AG20443 (cell line): ENCODE measurements around the gene NUP58.

Experiments
- DNase-seq: peaks from one replicate; pipeline ENCODE4 v3.0.0; 2012; ENCODE audit warnings: low spot score, mixed read lengths

The NUP58 gene, protein sequence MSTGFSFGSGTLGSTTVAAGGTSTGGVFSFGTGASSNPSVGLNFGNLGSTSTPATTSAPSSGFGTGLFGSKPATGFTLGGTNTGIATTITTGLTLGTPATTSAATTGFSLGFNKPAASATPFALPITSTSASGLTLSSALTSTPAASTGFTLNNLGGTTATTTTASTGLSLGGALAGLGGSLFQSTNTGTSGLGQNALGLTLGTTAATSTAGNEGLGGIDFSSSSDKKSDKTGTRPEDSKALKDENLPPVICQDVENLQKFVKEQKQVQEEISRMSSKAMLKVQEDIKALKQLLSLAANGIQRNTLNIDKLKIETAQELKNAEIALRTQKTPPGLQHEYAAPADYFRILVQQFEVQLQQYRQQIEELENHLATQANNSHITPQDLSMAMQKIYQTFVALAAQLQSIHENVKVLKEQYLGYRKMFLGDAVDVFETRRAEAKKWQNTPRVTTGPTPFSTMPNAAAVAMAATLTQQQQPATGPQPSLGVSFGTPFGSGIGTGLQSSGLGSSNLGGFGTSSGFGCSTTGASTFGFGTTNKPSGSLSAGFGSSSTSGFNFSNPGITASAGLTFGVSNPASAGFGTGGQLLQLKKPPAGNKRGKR

DNA sequence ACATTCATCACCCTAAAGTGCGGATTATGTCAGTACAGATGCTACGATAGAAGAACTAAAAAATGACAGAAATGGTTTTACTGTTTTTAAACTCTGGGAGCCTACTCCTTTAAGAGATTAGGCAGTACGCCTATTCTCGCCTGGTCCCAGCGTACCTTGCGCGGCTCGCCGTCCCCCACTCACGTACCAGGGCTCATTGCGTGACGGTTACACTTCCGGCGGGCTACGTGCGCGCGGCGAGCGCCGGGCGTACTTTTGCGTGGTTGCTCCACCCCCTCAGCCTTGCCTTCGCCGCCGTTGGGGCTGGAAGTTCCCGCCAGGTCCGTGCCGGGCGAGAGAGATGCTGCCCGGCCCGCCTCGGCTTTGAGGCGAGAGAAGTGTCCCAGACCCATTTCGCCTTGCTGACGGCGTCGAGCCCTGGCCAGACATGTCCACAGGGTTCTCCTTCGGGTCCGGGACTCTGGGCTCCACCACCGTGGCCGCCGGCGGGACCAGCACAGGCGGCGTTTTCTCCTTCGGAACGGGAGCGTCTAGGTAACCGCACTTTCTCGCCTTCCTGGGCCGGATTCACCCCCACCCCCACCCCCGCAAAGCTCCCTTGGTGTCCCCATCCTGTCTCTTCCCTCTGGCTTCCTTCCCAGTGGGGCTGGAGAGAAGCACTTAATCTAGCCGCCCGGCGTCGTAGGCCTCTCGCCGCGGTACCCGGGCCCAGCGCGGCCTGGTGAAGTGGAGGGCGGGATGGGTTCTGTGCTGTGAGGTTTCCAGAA lies at the start of gene NUP58:
Gene NUP58 (plus strand): TSS at position 279 of the 767 bp plus-strand sequence. CDS start 149 bp downstream, at position 428.
- DNase-seq = peak; percentile 96

DNA sequence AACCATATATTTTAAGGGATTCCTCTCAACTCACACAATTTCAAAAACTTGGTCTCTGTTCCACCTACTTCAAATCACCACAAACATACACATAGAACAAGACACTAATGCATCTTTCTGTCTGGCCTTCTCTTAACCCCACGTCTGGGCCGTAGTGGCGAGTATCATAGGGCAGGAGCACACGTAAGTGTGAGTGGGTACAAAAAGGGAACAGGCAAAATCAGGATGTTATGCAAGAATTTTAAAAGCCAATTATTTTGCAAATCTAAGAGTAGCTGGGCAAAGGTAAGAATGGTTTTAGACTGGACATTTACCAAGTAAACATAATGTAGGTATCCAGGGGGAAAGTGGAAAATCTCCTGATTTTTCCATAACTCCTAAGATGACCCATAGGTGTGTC lies 49.2 kb upstream of the NUP58 start:
- no peak for DNase-seq

DNA sequence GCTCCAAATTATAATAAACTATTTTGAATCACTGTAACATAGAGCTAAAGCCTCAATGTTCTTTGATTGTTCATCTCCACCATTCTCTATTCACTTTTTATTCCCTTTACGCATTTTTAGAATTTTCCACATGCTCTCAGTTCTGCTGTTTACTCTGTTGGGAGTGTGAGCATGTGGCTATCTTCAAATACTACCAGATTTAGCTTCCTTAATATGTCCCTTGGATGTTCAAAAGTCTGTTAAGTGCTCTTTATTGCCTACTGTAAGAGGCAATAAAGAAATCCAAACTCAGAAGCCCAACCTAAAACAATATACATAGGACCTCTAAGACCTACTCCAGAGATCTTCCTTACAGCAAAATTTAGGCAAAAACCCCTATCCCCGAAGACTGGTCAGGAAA lies 48.7 kb upstream of the NUP58 start:
- DNase-seq = no peak

DNA sequence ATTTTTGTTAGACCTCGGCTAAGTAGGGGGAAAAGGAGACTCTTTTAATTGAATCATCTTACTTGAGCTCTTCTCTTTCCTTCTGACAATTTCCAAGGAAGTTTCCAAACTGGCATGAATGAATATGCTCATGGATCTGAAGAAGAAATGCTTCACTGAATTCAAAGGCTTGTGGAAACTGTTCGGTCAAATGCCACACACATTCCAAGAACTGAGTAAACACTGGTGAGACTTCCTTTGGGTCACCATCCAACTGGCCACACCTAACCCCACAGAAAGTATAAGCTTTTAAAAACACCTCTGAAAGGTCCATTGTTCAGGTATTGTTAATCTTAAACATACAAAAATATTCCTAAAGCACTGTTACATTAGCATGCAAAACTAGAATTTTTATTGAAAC lies 47.7 kb upstream of the NUP58 start:
- DNase-seq = peak; percentile 21

DNA sequence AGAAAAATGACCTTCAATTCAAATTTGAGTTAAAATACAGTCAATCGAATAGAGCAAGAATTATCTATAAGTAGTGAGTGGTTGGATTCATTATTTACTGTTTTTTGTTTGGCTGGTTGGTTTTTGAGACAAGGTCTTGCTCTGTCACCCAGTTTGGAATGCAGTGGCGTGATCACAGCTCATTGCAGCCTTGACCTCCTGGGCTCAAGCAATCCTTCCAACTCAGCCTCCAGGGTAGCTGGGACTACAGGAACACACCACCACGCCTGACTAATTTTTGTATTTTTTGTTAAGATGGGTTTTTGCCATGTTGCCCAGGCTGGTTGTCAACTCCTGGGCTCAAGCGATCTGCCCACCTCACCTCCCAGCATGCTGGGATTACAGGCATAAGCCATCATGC lies 39.2 kb upstream of the NUP58 start:
- no peak for DNase-seq

DNA sequence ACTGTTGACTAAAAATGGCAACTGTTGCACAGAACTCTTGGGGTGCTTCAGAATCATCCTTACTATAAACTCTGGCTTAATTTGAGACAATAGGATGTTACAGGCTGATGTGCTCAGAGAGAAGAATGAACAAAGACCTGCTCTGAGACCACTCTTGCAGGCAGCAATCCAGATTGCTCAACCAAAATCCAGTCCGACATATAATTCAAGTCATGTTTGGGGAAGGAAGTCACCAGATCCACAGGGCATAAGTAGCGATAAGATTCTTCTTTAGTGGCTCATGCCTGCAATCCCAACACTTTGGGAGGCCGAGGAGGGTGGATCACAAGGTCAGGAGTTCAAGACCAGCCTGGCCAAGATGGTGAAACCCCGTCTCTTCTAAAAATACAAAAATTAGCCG lies 34.7 kb upstream of the NUP58 start:
- no peak for DNase-seq

DNA sequence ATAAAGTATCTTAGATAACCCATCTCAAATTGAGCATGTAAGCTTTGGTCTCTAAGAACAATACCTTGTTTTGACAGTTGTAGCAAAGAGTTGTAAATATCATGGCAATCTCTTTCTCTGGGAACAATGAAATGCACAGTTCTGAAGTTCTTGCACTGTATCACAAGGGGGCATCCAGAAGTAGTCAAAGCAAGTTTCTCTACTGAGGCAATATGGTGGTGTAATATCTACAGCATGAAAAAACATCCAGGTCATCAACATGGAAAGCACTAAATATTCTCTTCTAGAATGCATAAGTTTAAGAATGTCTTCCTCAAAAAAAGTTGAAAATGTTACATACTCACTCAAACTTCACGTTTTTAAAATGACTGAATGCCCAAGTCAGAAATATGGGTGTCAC lies 33.7 kb upstream of the NUP58 start:
- no peak for DNase-seq

DNA sequence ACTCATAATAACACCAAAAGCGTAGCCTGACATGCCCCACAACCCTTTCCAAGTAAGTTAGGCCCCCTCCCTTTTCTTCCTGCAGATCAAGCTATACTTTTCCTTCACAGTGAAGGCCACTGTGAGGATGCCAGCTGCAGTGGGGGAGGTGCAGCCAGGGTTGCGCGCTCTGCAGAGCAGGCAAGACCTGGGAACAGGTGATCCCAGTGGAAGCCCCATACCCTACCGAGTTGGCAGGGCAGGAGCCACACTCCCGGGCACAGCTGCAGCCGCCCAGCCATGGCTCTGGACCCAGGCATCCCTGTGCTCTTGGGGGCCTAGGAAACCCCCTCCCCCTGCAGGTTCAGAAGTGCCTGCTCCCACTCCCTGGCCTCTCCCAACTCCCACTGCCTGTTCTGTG lies 32.9 kb upstream of the NUP58 start:
- DNase-seq = no peak

DNA sequence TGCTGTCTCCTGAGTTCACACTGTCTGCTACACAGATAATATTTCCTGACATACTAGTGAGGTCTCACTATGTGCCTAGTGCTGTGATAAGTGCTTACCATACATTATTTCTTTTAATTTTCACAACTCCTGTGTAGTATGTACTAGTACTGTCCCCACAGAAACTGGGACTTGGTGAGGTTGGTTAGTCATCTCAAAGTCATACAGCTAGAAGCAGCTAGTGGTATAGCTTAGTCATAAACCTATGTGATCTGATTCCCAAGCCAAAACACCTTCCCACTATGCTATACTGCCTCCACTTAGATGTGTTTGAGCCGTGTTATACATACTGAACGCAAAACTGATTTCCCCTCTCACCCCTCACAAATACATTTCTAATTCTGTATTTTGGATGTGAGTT lies 24.7 kb upstream of the NUP58 start:
- no peak for DNase-seq

DNA sequence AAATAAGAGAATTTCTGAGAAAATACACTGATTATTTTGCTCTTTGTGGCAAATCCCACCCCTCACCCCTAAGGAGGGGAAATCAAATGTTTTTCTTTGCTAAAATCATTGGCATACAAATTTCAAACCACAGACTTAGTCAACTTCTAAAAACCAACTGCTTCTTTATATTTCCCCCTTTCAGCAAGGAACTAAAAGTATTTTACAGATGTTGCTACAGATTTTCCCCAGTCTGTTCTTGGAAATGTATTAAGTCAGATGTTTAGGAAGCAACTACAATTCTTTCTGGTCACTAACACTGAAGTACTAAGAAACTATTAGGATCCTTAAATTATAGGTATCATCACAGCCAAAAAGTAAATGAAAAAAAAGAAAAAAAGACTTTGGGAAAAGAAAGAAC lies 21.0 kb upstream of the NUP58 start:
- no peak for DNase-seq

DNA sequence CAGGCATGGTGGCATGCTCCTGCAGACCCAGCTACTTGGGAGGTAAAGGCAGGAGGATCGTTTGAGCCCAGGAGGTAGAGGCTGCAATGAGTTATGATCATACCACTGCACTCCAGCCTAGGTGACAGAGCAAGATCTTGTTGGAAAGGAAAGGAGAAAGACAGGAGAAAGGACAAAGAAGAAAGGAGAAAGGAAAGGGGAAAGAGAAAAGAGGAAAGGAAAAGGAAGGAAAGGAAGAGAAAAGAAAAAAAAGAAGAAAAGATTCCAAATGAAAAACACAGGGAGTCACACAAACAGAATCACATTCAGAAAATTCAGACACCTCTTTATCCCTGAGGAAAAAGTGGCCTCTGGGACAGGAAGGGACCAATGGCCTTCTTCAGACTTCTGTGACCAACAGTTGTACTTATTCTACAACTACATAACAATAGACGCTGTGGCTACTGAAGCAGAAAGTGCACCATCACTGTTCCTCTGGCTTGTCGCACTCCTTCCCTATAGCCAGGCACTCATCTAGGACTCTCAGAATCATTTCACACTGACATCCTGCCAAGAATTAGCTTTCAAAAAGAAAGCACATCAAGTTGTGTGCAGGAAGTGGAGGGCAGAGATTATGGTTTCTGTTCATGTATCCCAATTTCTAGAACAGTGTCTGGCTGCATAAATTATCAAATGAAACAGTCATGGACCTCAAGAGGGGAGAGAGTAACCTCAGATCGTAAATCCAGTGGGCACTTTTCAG lies 20.1 kb upstream of the NUP58 start:
- no peak for DNase-seq

DNA sequence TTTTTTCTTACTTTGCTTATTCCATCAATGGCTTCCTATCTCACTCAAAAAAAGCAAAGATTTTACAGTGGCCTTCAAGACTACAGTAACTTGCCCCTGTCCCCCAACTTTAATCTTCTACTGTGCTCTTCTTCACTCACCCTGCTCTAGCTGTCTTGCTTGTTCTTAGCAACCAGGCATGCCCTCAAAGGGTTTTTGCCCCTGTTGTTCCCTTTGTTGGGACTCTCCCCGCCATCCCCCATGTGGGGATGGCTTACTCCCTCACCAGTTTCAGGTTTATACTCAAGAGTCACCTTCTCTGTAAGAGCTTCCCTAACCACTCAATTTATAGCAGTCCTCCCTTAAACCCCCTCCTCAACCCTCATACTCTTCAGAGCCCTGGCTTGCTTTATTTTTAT lies 19.5 kb upstream of the NUP58 start:
- no peak for DNase-seq

DNA sequence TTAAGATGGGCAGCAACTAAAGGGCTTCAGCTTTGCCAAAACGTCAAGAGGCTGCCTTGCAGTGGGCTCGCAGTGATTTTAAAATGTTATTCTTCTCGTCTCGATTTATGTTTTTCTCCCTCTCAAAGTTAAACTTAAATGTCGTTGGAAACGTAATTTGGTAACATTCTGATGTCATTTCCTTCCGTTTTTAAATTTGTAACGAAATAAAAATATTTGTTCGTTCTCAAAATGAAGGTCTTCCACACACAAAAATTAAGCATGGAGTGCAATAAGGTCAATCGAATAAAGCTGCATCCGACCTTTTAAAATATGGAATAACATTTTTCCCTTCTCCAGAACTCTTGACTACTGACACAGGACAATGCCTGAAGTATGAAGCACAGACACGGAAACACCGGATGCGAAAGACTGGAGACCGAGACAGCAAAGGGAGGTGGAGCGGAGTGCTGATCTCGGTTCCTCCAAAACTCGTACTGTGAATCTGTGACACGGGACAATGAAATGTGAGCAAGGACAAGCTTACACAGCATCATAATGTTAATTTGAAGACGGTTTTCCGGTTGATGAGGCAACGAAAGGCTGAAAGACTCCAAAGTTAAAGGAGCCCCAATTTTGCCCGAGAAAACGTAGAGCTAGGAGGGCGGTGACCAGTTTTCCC lies 15.0 kb upstream of the NUP58 start:
- peak; percentile 60 for DNase-seq

DNA sequence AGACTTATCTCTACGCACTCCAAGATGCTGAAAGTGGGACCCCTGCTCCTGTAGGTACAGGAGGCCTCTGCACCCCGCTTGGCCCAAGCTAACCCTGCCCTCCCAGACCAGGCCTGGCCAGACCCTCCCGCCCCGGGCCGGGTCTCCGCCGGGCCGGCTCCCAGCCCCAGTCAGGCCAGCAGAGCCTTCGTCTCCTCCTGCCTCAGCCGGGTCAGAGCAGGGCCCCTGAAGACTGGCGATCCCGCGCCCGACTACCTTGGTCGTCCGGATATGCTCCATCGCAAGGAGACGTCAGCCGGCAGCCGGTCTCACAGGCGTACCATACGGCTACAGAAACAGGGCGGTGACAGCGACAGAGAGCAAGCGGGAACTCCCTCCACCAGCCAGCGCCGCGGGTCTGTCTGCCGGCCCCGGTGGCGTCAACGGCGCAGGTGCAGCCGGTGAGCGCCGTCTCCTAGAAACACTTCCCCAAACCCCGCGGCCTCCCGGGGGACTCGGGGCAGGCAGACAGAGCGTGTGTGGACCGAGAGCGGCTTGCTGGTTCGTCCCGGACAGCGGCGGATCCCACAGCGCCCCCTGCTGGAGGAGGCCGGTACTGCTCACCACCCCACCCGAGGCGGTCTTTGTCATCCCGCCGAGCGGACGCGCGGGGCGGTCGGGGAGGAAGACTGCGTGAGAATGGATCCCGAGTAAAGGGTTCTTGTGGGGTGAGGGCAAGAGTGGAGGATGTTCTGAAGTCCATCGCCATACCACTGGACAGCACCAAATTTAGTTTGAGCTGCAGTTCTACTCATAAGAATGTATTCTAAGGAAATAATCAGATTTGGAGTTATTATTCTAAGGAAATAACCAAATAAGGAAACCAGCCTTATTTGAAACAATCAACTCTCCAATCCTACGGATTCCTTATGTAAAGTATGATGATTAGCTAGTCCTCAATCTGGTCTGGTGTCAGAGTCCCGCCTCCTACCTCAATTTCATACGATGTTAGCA lies 14.2 kb upstream of the NUP58 start, which contains the start of gene MTMR6:
Gene MTMR6 (minus strand): TSS at position 520 of the 993 bp plus-strand sequence. CDS start 241 bp downstream, at position 279.
- DNase-seq = peak; percentile 96

DNA sequence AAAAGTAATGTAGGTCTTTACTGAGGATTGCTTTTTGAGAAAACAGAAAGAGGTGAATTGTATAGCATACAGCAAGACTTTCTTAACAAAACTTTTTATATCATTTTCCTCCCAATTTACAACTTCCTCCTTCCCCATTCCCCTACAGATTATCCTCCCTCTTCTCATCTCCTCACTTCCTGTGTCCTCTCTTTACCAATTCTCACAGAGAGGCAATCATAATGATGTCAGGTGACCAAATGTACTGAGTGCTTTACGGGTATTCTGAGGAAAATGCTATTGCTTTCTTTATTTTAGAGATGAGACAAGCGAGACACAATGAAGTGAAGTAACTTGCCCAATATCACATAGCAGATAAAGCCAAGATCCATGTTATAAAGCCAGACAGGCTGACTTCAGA lies 12.5 kb upstream of the NUP58 start:
- no peak for DNase-seq

DNA sequence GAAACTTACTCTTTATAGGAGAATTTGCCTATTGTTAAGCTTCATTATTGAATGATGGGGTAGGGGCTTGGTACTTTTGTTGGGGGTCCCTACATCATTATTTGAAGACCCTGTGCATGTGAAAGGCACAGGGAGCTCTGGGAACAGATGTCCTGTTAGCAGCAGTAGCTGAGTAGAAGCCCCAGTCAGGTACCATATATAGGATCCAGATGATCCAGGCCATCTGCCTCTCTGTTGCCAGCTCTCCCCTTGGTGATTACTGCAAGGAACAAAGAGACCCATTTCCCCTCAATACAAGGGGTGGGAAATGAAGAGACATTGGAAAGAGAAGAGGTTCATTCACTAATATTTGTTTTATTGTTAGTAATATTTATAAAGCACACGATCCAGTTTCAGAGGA lies 9.7 kb upstream of the NUP58 start:
- no peak for DNase-seq

DNA sequence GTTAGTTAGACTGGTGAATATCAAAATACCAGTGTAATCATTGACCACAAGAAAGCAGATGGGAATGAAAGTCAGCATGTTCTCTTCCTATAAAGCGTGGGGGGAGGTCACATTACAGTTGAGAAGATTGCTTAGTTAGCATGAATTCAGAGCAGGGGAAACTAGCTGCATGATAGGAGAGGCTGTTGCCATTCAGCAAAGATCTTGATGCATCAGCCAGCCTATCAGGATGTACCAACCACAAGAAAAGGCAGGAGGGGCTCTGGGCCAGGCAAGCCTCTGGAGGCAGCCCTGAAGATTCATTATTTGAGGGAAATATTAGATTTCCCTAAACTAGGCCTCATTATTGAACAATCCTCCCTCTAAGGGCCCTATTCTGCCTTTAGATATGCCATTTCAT lies 9.1 kb upstream of the NUP58 start:
- DNase-seq = no peak

DNA sequence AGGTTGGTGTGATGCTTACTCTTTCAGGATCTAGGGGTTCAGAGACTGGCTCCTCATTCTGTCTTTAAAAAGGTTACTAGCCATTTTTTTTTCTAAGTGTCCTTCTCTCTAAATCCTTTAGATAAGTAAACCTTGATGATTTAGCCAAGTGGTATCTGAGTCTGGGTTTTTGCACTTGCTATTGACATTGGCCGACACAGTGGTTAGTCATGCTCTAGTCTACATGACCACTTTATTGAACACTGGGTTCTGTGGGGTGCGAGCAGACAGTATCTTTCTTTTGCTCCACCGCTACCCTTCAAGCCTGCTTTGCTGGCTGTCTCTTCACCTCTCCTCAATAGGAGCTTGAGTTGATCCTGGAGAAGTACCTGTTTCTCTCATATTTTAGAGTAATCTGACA lies 6.2 kb upstream of the NUP58 start:
- DNase-seq = no peak

DNA sequence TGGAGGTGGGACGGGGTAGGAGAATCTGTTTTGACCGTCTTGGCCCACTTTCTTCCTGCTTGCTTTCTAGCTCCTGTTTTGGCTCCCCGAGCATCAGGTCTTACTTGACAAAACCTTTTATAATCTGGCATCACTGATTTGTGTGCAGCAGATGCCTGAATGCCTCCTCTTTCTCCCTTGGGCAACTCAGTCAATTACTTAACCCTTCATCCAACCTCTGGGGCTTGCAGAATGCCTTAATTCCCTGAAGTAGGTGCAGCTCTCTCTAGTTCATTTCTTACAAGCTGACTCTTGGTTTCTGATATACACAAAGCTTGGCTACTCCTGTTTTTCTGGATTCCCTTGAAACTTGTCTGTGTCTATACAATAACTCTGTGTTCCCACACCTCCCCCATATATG lies 5.7 kb upstream of the NUP58 start:
- DNase-seq = no peak

DNA sequence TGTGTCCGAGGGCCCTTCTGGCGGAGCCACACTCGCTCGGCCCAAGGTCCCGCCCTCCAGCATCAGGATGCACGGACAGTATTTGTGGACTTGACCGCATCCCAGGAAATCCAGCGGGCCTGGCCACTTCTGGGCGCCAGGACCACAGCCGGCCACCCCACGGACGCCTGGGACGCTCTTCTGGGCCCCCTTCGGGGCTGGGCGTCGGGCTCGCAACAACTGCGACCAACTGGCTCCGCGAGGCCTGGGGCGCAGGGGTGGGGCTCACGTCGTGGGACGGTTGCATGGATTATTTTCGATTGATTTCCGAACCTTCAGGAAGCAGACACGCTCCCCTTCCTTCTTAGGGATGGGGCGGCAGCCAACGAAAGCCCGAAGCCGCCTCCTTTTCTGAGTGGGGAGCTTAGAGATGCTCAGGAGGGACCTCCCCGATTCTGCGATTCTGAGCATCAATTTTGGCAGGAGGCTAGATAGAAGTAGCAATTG lies 521 bp upstream of the NUP58 start:
- peak; percentile 32 for DNase-seq
